SKM-1 treated with dmso at 0.1 percent for 144 hours (cell line): ENCODE results near the gene UNC13B.

ENCODE experiments used
- DNase-seq: peaks from one replicate; lab custom pipeline; 2025; ENCODE audit not compliant: unreplicated experiment; lab: John Stamatoyannopoulos, UW

UNC13B gene

GRCh38 chr9:35318741-35319140 lies 156.9 kb downstream of the UNC13B start:
- DNase-seq: no peak

DNA sequence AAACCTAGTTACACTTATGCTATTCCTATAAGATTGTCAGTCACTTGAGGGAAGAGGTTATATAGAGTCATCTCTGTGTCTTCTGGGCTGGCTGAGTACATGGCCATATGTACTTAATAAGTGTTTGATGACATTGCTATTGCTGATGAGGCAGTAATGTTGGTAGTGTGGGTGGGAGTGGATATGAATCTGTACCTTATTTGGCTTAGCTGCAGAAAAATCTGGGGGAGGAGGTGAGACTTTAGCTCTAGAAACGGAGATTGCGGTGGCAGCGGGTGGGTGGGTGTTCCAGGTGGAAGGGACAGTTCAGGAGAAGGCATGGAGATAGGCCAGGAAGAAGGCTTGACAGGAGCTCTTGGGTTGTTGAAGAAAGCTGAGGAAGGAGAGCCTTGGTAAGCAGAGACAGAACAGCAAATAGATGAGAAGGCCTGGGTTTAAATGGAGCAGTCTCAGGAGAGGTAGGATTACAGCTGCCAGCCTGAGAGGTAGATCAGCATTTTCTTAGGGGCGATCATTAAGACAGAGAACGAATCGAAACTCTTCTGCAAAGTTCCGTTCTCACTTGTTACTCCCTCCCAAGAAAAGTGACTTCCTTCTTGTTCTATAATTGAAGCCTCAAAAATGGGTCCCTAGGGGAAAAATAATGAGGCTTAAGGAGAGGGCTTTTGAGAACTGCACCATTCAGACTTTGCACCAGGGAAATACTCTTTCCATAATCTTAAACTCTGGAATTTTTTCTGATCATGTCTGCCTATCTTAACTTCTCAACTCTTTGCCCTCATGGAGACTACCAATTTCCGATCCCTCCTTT lies 160.5 kb downstream of the UNC13B start:
- DNase-seq: no peak

DNA sequence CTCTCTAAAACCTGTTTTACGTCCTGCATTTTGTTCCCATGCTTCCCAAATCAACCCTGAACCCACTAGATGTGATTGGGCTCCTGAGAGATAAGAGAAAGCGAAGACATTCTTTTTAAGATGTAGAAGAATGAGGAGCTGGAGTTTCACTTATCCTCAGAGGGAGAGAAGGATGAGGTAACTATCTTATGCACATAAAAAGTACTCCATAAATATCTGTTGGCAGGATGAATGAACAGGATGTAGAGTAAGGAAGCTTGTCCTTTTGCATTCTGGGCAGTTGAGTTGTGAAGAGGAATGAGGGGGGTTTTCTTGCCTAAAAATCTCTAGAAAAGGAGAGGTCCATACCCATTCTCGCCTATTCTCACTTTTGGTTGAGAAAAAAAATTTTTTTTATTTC lies 163.2 kb downstream of the UNC13B start:
- no peak for DNase-seq

DNA sequence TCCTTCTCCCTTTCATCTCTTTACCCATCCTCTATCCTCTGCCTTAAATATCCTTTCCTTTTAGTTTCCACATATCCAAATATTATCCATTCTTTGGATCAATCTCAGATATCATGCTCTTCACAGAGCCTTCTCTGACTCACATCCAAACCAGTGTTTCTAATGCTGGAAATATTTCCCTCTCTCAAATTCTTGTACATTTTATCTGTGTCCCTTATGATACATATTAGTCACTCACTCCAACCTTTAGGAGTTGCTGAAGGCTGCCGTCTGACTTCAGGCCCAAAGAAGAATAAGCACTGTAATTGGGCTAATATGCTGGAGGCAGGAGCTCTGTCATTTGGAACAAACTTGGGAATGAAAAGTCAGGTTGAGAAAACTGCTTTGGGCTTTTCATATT lies 171.7 kb downstream of the UNC13B start:
- DNase-seq: no peak

GRCh38 chr9:35335164-35335563 lies 173.4 kb downstream of the UNC13B start:
- no peak for DNase-seq

DNA sequence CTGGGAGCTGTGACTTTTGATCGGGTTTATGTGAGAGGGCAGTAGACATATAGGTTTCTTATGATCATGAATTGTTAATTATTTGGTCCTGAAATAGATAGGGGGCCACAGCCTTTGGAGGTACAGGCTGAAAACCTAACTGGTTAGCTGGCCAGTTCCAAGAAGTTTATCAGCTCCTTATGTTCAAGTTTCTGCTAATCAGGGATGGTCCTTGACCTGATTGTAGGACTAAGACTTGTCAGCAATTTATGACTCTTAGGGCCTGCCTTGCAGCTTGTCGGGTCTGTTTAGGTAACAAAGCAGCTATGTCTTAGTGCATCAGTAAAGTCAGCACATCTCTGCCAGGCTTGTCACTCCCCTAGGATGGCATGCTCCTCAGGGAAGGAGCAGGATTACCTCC lies 176.3 kb downstream of the UNC13B start:
- no peak for DNase-seq

DNA sequence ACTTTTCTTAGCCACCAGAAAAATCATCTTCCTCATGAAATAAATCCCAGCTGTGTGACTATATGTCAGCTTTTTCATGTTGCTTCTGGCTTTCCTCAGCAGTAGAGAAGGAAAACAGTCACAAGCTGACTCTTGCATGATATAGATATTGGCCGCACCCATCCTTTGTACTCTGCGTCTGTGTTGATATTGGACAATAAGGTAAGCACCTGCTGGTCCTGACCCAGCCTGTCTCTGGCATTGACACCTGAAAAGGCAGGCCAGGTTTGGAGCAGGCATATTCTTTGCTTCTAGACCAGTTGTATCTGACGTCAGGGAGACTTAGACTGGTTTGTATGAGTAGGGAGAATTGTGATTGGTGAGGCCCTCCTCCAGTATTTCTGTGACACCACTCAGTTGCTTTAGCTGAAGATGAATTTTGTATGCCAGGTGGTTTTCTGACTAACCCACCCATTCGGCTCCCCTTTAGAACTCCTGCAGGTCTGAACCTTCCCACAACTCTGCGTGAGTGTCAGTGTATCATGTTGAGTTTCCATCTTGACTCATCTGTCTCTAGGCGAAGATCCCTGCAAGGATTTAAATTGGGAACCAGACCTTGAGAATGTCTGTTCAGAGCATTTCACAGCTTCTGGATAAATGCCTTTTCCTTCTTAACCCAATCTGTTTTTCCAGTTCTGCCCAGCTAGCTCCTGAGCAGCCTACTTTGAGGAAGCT lies 176.9 kb downstream of the UNC13B start:
- DNase-seq: no peak

DNA sequence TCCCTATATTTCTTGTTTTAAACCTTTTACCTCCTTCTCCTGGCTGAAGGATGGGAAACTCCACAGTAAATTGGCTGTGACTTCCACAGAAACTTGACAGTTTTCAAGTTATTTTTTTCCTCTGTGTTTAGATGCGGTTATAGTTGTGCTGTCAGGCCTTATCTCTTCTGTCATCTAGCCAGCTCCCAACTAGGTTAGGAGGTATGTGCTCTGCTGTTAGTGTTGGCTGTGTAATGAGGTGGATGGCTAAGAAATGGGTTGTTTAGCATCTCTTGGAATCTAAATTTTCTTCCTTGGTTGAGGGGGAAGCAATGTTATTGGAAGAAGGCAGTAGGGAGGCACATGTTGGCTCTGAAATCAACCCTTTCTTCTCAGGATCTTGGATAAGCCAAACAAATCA lies 178.2 kb downstream of the UNC13B start:
- DNase-seq: no peak

- peak; percentile 47 for DNase-seq
Observed at GRCh38 chr9:35341021-35341420, 179.2 kb downstream of the UNC13B start.

DNA sequence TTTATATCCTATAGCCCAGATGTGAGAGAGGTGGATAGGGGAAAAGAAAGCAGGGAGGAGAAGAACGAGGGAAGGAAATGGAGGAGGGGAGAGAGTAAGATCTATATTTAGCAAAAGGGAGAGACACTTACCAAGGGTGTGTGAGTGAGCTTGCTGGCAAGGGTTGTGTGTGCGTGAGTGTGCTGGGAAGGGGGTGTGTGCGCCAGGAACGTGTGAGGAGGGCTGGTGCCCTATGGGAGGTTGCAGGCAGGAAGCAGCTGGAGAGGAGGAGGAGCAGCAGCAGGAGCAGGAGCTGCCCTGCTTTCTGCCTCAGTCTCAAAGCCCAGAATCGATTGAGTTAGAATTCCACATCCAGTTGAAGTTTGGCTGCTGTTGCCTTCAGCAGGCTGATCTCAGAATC lies 179.8 kb downstream of the UNC13B start:
- DNase-seq: peak; percentile 2

DNA sequence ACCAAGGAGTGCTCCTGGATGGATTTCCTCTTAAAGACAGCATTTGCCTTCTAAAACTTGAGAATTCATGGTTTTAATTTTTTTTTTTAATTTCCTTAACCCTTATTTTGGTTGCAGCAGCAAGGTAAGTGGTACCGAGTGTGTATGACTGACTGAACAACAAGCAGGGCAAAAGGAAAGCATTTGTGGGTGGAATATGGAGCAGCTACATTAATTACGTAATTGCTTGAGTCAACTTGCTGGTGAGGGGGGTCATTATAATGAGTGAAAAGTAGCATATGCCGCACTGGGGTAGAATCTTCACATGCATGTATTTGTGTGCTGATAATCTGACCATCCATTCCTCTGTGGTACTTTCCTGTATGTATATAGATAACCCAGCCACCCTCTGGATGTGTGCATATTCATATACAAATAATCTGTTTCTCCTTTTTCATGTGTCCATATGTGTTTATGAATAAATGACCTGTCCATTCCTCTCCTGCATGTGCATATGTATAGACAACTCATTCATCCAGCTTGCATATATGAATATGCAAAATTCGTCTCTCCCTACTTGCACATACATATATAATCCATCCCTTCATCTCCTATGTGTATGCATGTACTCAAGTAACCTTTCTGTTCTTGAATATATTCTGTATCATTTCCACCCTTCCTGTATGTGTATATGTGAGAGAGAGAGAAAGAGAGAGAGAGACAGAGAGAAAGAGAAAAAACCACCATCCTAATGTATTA lies 180.6 kb downstream of the UNC13B start:
- DNase-seq: no peak

GRCh38 chr9:35348109-35348508 lies 186.3 kb downstream of the UNC13B start:
- DNase-seq: no peak

DNA sequence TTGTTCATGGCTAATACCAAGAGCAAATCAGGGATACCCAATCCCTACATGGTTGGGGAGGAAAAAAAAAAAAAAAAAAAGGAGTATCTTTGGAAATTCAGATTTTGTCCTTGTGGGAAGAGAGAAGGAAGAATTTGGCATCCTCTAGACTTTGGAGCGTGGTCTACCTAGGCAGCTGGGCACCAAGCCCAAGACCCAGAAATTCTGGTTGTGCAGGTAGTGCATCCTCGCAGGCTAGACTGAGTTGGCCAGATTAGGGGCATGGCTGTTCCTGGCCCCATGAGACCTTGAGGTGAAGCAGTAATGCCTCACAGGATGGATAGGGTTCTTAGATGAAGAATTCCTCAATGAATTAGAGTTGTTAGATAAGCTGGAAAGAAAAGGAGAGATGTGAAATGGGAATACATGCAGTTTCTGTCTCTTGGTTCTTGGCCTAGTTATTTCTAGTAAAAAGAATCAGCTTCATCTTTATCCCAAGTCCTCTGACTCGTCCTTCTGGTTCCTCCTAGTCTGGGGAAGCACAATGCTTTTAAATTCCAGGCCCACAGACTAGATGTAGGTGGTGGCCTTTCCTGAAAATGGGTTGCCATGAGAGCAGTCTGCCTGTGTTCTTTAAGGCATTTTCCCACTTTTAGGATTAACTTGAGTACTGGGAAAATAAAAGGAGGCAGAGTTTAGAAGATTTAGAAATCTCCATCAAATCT lies 187.6 kb downstream of the UNC13B start:
- DNase-seq: no peak

- DNase-seq: no peak
Observed at GRCh38 chr9:35350212-35350611, 188.4 kb downstream of the UNC13B start.

DNA sequence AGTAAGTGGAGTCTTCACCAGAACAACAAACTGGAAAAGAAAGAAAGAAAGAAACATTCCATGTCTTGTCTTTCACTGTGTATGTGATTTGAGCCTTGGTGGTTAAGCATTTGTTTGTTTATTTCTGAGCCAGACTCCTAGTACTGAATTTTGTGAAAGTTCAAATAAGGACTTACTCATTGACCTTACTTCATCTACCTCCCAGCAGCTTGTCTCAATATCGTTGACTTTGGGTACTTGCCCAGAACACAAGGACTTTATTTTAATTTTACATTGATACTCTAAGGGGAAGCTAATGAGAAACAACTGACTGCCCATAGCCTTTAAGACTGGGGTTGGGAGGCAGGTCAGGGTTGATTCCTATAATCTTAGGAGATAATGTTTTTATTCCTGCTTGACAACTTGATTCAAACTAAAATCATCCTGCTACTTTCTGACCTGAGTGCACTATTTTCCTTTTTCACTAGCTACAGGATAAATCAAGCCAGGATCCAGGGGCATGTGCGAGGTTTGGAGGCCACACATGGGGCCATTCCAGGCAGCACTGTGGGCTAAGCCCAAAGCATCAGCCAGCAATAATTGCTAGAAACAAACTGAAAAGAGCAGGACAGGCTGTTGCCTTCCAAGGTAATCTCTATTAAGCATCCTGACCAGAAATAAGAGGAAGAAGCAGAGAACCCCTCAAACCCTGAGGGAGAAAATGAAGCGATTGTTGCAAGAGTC lies 189.2 kb downstream of the UNC13B start:
- DNase-seq: no peak

- no peak for DNase-seq
Observed at GRCh38 chr9:35353731-35354365, 192.0 kb downstream of the UNC13B start.

DNA sequence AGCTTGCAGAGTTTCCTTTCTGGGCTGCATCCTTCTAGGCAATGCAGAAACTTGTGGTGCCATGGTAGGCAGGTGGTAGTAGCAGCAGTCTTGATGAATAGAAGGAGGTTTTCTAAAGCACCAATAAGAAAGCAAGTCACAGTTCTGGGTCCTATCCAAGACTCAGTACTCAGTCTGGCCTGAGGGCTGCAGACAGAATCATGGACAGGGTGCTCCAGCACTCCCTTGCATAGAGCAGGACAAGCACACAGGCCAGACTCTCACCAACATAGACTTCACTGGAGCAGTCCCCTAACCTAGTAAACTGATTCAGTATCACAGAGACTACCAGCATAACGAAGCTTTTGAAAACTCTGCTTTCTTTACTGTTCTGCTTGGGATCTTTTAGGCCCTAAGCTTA lies 194.1 kb downstream of the UNC13B start:
- DNase-seq: no peak

DNA sequence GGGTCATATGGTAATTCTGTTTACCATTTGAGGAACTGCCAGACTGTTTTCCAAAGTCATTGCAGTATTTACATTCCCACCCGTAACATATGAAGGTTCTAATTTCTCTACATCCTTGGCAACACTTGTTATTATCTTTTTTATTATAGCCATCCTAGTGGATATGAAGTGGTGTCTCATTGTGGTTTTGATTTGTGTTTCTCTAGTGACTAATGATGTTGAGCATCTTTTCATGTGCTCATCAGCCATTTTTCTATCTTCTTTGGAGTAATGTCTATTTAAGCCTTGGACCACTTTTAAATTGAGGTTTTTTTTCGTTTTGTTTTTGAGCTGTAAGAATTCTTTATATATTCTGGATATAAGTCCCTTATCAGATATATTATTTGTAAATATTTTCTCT lies 195.3 kb downstream of the UNC13B start:
- DNase-seq: no peak

GRCh38 chr9:35357826-35358225 lies 196.0 kb downstream of the UNC13B start:
- no peak for DNase-seq
